Measurements from ENCODE around the gene CALHM4. TPM values are rescaled to one million over a fixed set of nuclear protein-coding genes. Genes with fewer than 3 reads are reported as not detected.

CALHM4 gene
- total RNA-seq, 2 experiments from 2014 or later, result not detected

DNA sequence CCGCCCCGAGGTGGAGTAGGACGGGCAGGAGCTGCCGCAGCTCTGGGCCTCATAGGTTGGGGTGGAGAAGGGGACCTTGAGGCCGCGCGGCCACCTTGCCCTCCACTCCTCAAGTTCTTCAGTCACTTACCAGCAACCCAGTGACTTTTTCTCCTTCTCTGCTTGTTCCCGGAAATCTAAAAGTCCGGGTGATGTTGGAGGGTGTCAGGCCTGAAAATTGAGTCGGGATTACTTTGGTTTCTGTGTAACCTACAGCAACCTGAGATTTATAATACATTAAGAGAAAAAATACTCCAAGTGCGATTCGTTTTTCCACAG is 18.1 kb downstream of the CALHM4 start:
- H3K36me3 ChIP-seq (ENCODE audit: insufficient read depth, low read length), result peaks cover 31% of the 10 kb centered on the region
- H3K4me2 ChIP-seq (ENCODE audit: low read length), result peak overlapping the region; percentile 97
- ChIA-PET CTCF (ENCODE audit: unreplicated experiment) (interaction anchor here (0.6 to 2.0 kb wide), 6 partner anchors 11 to 354 kb away, joined by 3 to 8 read pairs (median 4); no protein-coding TSS in a partner anchor), POLR2A (interaction anchor here (0.6 to 2.2 kb wide), 16 partner anchors 9 to 484 kb away, joined by 3 to 16 read pairs (median 4); partner anchors contain the start of genes KPNA5, TSPYL1 and ZUP1)
- no peak for DNase-seq (ENCODE audit: low spot score)
- peaks cover 36% of the 10 kb centered on the region for H3K4me1 ChIP-seq (ENCODE audit: insufficient read depth, low read length, poor library complexity, severe bottlenecking)
- H3K27ac ChIP-seq (ENCODE audit: low read depth, low read length, poor library complexity, severe bottlenecking), result peak overlapping the region; percentile 72
- peak overlapping the region; percentile 60 for H2AFZ ChIP-seq (ENCODE audit: low read length)
- TF ChIP-seq CTCF (conservative IDR thresholded peaks at IDR 0.05; ENCODE audit: low read length) (no peak), EZH2phosphoT487 (IDR thresholded peaks at IDR 0.05; ENCODE audit: borderline replicate concordance, low read depth, low read length) (no peak)
- H3K4me3 ChIP-seq (ENCODE audit: low read depth, low read length, poor library complexity, severe bottlenecking), result peak overlapping the region; percentile 91
- peaks cover 65% of the 10 kb centered on the region for H3K79me2 ChIP-seq (ENCODE audit: insufficient read depth, low read depth, low read length)
- H3K9me2 ChIP-seq (ENCODE audit: insufficient read depth, low read length), result no peaks in the 10 kb centered on the region
- peaks cover 16% of the 10 kb centered on the region; the same call in 1 of the 2 replicates for H4K20me1 ChIP-seq (ENCODE audit: insufficient read depth, low read length)
- H3K9me3 ChIP-seq (ENCODE audit: low read length), result no peaks in the 10 kb centered on the region
- TSS peak; percentile 58 for BruUV-seq (replicated peaks)
- intact Hi-C loops (cut with micrococcal nuclease; ENCODE audit: unreplicated experiment), result loop anchor here (1.0 to 10.0 kb wide), 8 partner anchors 76 to 1106 kb away; partner anchors contain the start of genes KPNA5, NT5DC1, NUS1 and ZUP1

DNA sequence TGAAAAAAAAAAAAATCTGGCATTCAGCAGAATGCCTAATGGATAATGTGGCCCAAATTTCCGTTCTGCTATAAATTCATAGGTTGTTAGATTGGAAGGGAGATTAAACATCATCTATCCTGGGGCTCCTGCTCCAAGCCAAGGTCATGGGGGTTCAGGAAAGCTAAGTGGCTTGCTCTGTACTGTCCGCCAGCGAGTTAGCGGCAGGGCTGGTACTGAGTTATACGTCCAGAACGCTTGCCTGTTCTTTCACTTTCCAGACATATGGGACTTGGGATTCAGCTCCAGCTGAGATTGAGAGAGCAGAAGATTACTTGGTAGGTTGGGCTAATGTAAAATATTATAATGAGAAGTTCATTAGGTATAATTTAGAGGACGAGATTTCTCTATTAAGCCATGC is 18.6 kb downstream of the CALHM4 start:
- H3K36me3 ChIP-seq (ENCODE audit: insufficient read depth, low read length), result peaks cover 36% of the 10 kb centered on the region
- H2AFZ ChIP-seq (ENCODE audit: low read length), result peak overlapping the region; percentile 60; the same call in 1 of the 2 replicates
- BruUV-seq (replicated peaks), result no TSS peak
- peak; percentile 37 for DNase-seq (ENCODE audit: low spot score)
- no peaks in the 10 kb centered on the region for H3K9me2 ChIP-seq (ENCODE audit: insufficient read depth, low read length)
- ChIA-PET CTCF (ENCODE audit: unreplicated experiment) (interaction anchor here (1.1 to 2.0 kb wide), 3 partner anchors 293 to 355 kb away, joined by 3 to 4 read pairs (median 3); no protein-coding TSS in a partner anchor), POLR2A (interaction anchor here (0.7 to 2.0 kb wide), 12 partner anchors 10 to 316 kb away, joined by 3 to 12 read pairs (median 4); partner anchors contain the start of genes TSPYL1 and ZUP1)
- H3K4me1 ChIP-seq (ENCODE audit: insufficient read depth, low read length, poor library complexity, severe bottlenecking), result peaks cover 36% of the 10 kb centered on the region
- no peak for TF ChIP-seq EZH2phosphoT487 (IDR thresholded peaks at IDR 0.05; ENCODE audit: borderline replicate concordance, low read depth, low read length)
- no peak for TF ChIP-seq CTCF (conservative IDR thresholded peaks at IDR 0.05; ENCODE audit: low read length)
- H3K27ac ChIP-seq (ENCODE audit: low read depth, low read length, poor library complexity, severe bottlenecking), result peak overlapping the region; percentile 72
- intact Hi-C loops (cut with micrococcal nuclease; ENCODE audit: unreplicated experiment), result loop anchor here (5.0 to 10.0 kb wide), 4 partner anchors 75 to 1105 kb away; partner anchors contain the start of genes NUS1 and ZUP1
- H3K79me2 ChIP-seq (ENCODE audit: insufficient read depth, low read depth, low read length), result peaks cover 65% of the 10 kb centered on the region
- peak overlapping the region; percentile 91 for H3K4me3 ChIP-seq (ENCODE audit: low read depth, low read length, poor library complexity, severe bottlenecking)
- peak overlapping the region; percentile 97 for H3K4me2 ChIP-seq (ENCODE audit: low read length)
- peaks cover 16% of the 10 kb centered on the region; the same call in 1 of the 2 replicates for H4K20me1 ChIP-seq (ENCODE audit: insufficient read depth, low read length)
- H3K9me3 ChIP-seq (ENCODE audit: low read length), result no peaks in the 10 kb centered on the region

DNA sequence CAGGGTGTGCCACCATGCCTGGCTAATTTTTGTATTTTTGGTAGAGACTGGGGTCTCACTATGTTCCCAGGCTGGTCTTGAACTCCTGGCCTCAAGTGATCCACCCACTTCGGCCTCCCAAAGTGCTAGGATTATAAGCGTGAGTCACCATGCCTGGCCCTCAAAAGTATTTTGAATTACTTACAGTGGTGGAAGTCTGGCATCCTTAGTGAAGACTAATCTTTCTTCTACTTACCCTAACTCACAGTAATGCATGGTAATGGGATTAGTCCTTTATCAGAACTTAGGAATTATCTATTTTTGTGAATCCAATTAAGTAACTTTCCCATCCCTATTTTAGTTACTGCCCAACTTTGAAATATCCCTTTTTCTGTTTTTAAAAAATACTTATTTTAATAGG is 21.7 kb downstream of the CALHM4 start:
- no TSS peak for BruUV-seq (replicated peaks)
- Histone ChIP-seq H3K79me2 (ENCODE audit: insufficient read depth, low read depth, low read length) (peaks cover 80% of the 10 kb centered on the region), H3K9me3 (ENCODE audit: low read length) (no peaks in the 10 kb centered on the region), H3K4me1 (ENCODE audit: insufficient read depth, low read length, poor library complexity, severe bottlenecking) (peaks cover 20% of the 10 kb centered on the region), H3K4me2 (ENCODE audit: low read length) (no peak overlapping the region), H3K27ac (ENCODE audit: low read depth, low read length, poor library complexity, severe bottlenecking) (no peak overlapping the region), H3K36me3 (ENCODE audit: insufficient read depth, low read length) (peaks cover 65% of the 10 kb centered on the region), H2AFZ (ENCODE audit: low read length) (no peak overlapping the region), H3K4me3 (ENCODE audit: low read depth, low read length, poor library complexity, severe bottlenecking) (no peak overlapping the region), H4K20me1 (ENCODE audit: insufficient read depth, low read length) (peaks cover 16% of the 10 kb centered on the region; the same call in 1 of the 2 replicates), H3K9me2 (ENCODE audit: insufficient read depth, low read length) (no peaks in the 10 kb centered on the region)
- ChIA-PET CTCF (ENCODE audit: unreplicated experiment) (interaction anchor here (0.6 kb wide), 1 partner anchor 346 kb away, joined by 4 read pairs; no protein-coding TSS in a partner anchor), POLR2A (no interaction called here)
- intact Hi-C loops (cut with micrococcal nuclease; ENCODE audit: unreplicated experiment), result loop anchor here (10.0 kb wide), 1 partner anchor 560 kb away; no protein-coding TSS in a partner anchor
- TF ChIP-seq EZH2phosphoT487 (IDR thresholded peaks at IDR 0.05; ENCODE audit: borderline replicate concordance, low read depth, low read length) (no peak), CTCF (conservative IDR thresholded peaks at IDR 0.05; ENCODE audit: low read length) (no peak)
- DNase-seq (ENCODE audit: low spot score), result no peak
